ENCODE measurements around the gene UBQLN2.
"Not testable (repeated sequence)": the region's sequence is repeated elsewhere in the genome, so short reads cannot be mapped to it uniquely, and the experiment has no call there.

Gene UBQLN2

GRCh38 chrX:56563231-56564161 is at the start of gene UBQLN2:
TSS of gene UBQLN2 (plus strand) at chrX:56563627. CDS start at chrX:56563874, 247 bp downstream.
- DNase-seq = peak; percentile 0 to 35

DNA sequence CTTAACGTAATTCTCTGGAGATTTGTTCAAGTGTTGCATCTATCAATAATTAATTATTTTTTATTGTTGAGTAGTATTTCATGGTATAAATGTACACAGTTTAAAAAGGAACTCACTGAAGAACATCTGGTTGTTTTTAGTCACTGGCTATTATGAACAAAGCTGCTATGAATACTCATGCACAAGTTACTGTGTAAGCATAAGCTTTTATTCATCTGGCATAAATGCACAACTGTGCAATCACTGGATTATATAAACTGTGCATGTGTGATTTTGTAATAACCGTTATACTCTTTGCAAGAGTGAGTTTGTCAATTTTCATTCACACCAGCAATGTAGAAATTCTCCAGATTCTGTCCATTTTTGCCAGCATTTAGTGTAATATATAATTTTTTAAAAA is 43.8 kb upstream of the UBQLN2 start:
- DNase-seq = no peak

- not testable (repeated sequence) for DNase-seq
Measured at GRCh38 chrX:56529482-56530007, 33.9 kb upstream of the UBQLN2 start.

DNA sequence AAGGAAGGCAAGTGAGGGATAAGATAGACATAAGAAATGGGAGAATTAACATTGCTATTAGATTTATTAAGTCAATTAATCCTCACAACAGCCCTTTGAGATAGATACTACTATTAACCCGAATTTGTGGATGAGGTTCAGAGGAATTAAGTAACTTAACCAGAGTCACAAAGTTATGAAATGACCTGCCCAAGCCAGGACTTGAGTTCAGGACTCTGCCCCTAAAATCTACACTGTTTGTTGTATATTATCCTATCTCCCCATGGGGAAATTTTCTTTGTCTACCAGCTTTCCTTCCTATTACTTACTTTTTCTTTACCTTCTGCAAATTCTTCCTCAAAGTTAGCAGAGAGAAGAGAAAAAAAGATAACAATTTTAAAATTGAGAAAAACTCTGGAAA is 33.4 kb upstream of the UBQLN2 start:
- DNase-seq = no peak

- no peak for DNase-seq
Measured at GRCh38 chrX:56550667-56551066, 12.8 kb upstream of the UBQLN2 start.

DNA sequence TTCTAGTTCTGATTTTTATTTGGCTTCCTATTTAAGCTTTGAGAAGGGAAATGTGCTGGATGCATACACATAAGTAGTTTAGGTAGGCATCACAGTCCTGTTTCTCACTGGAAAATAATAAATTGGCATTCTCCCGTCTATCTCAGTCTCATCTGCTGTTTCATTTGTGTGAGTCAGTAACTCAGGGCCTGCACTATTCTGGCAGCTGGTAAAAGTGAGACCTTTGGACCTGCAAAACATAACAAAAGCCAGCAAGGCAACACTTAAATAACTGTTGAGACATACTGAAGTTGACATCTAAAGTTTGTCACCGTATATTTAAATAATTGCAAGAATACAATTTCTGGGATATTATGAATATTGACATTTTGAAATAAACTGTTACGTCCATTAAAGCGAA is 8.6 kb upstream of the UBQLN2 start:
- DNase-seq = no peak

- no peak for DNase-seq
Measured at GRCh38 chrX:56557376-56557929, 6.0 kb upstream of the UBQLN2 start.

- DNase-seq = no peak
Measured at GRCh38 chrX:56564164-56564885, 898 bp downstream of the UBQLN2 start.

DNA sequence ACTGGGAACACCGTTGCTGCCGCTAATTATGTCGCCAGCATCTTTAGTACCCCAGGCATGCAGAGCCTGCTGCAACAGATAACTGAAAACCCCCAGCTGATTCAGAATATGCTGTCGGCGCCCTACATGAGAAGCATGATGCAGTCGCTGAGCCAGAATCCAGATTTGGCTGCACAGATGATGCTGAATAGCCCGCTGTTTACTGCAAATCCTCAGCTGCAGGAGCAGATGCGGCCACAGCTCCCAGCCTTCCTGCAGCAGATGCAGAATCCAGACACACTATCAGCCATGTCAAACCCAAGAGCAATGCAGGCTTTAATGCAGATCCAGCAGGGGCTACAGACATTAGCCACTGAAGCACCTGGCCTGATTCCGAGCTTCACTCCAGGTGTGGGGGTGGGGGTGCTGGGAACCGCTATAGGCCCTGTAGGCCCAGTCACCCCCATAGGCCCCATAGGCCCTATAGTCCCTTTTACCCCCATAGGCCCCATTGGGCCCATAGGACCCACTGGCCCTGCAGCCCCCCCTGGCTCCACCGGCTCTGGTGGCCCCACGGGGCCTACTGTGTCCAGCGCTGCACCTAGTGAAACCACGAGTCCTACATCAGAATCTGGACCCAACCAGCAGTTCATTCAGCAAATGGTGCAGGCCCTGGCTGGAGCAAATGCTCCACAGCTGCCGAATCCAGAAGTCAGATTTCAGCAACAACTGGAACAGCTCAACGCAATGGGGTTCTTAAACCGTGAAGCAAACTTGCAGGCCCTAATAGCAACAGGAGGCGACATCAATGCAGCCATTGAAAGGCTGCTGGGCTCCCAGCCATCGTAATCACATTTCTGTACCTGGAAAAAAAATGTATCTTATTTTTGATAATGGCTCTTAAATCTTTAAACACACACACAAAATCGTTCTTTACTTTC is 1.8 kb downstream of the UBQLN2 start:
- no peak for DNase-seq

DNA sequence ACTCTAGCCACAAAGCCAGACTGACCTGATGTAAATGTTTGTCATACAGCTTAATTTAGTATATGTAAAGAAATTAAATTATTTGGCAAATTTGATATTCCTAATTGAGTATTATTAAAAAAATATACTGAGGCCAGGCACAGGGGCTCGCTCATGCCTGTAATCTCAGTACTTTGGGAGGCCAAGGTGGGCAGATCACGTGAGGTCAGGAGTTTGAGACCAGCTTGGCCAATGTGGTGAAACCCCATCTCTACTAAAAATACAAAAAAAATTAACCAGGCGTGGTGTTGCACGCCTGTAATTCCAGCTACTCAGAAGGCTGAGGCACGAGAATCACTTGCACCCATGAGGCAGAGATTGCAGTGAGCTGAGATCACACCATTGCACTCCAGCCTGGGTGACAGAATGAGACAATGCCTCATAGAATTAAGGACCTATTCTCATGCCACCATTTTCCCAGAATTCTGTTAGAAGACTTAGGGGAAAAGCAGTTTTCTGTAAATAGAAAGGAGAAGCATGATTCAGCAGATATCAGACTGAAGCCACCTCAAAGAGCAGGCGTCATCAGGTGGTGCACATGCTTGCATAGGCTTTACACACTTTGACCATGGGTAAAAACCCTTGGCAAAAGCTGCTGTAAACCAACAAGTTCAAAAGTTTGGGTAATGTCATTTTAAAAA is 6.1 kb downstream of the UBQLN2 start:
- DNase-seq = no peak

GRCh38 chrX:56572975-56573374 is 9.5 kb downstream of the UBQLN2 start:
- DNase-seq = no peak

DNA sequence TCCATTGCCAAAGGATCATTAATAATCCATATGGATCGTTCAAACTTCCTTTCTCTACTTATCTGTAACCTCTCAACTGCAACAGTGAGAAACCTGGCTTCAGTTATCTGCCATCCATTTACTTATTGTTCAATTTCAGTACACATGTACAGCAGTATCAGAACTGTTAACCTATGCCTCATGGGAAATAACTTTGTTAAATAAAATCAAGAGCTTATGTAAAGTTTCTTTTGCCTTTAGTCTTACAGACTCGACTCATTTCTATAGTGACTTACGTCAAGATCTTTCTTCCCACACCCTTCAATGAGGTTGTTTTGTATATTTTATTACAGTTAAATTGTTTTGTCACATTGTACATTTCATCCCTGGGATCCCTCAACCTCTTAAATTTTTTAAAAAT is 11.4 kb downstream of the UBQLN2 start:
- no peak for DNase-seq

DNA sequence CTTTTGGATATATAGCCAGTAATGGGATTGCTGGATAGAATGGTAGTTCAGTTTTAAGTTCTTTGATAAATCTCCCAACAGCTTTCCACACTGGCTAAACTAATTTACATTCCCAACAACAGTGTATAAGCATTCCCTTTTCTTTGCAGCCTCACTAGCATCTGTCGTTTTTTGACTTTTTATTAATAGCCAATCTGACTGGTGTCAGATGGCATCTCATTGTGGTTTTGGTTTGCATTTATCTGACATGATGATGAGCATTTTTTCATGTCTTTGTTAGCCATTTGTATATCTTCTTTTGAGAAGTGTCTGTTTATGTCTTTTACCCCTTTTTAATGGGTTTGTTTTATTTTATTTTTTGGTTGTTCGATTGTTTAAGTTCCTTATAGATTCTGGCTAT is 13.3 kb downstream of the UBQLN2 start:
- DNase-seq = no peak

- DNase-seq = no peak
Measured at GRCh38 chrX:56588397-56589188, 25.2 kb downstream of the UBQLN2 start.

- not testable (repeated sequence) for DNase-seq
Measured at GRCh38 chrX:56591830-56592229, 28.4 kb downstream of the UBQLN2 start.

DNA sequence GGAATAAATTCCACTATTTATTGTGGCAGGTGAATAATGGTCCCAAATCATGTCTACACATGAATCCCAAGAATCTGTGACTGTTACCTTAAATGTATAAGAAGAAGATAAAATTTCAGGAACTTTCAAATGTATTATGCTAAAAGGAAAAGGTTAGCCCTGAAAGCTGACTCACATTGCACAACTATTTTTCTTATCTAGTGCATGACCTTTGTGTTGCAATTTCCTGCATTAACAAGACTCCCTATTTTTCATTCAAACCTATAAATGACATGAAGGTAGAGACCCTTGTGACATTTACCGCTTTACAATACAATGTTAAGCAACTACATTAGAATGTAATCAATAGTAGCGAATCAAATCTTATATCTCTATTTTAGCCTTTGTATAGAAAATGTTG is 36.7 kb downstream of the UBQLN2 start:
- DNase-seq = no peak

GRCh38 chrX:56600987-56601386 is 37.6 kb downstream of the UBQLN2 start:
- no peak for DNase-seq

GRCh38 chrX:56615282-56615681 is 51.9 kb downstream of the UBQLN2 start:
- DNase-seq = no peak
